ENCODE measurements around the gene LIPH.
"Not testable (repeated sequence)": the region's sequence is repeated elsewhere in the genome, so short reads cannot be mapped to it uniquely, and the experiment has no call there.

Gene LIPH

DNA sequence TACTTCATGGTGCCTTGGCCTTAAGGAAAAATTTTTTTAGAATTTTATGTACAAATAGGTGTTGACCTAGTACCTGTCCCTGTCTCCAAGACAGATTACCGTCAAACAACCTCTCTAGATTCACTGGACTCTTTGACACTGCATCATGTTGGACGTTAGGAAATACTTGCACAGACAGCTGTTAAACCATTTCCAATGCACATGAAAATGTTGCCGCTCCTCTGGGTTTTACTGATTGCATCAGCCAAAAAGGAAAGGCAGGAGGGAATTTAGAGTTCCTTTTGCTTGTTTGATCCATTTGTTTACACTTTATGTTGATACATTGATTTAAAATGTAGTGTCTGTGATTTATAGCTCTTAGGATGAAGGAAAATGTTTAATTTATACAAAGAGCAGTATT lies 68.1 kb downstream of the LIPH start:
- DNase-seq (ENCODE audit: low read depth): no peak
- TF ChIP-seq, protein P1, sequence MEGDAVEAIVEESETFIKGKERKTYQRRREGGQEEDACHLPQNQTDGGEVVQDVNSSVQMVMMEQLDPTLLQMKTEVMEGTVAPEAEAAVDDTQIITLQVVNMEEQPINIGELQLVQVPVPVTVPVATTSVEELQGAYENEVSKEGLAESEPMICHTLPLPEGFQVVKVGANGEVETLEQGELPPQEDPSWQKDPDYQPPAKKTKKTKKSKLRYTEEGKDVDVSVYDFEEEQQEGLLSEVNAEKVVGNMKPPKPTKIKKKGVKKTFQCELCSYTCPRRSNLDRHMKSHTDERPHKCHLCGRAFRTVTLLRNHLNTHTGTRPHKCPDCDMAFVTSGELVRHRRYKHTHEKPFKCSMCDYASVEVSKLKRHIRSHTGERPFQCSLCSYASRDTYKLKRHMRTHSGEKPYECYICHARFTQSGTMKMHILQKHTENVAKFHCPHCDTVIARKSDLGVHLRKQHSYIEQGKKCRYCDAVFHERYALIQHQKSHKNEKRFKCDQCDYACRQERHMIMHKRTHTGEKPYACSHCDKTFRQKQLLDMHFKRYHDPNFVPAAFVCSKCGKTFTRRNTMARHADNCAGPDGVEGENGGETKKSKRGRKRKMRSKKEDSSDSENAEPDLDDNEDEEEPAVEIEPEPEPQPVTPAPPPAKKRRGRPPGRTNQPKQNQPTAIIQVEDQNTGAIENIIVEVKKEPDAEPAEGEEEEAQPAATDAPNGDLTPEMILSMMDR (IDR thresholded peaks at IDR 0.05; ENCODE audit: low read depth, low read length, missing control alignments): no peak
- H3K4me3 ChIP-seq (ENCODE audit: low read depth, low read length): no peak overlapping the region

DNA sequence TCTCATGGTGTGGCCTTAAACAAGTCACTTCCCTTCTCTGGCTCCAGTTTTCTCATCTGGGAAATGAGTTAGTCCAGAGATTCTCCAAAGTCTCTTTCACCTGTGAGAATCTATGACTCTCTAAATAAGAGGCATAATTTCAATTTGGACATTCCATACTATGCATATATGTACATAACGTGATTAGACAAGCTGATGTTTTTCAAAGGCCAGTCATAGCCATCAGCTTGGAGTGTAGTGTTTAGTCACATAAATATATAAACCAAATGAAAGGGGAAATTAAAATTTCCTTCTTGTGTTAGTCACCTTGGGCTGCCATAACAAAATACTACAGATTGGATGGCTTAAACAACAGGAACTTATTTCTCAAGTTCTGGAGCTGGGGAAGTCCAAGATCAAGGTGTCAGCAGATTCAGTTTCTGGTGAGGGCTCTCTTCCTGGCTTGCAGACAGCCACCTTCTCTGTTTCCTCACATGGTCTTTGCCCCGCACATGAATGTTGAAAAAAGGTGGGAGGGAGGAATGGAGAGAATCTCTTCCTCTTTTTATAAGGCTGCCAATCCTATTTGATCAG lies 72.9 kb downstream of the LIPH start:
- TF ChIP-seq, protein P1 (IDR thresholded peaks at IDR 0.05; ENCODE audit: low read depth, low read length, missing control alignments): no peak
- H3K4me3 ChIP-seq (ENCODE audit: low read depth, low read length): no peak overlapping the region
- no peak for DNase-seq (ENCODE audit: low read depth)

DNA sequence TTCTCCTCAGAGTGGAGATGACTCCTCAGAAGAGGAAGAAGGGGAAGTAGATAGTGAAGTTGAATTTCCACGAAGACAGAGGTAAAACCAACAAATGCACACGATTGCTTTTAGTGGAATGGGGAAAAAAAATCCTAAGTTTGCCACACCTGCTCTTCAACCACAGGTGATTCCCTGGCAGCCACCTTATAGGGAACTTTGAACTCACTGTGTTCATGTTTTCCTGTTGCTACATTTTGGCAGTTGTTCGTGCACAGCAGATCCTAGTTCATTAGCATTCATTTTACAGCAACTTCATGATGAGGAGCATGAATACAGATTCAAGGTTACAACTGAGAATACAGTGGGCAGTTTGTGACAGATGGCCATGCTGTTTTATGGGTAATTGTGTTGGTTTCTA lies 75.1 kb downstream of the LIPH start:
- TF ChIP-seq, protein P1 (IDR thresholded peaks at IDR 0.05; ENCODE audit: low read depth, low read length, missing control alignments): no peak
- no peak for DNase-seq (ENCODE audit: low read depth)
- H3K4me3 ChIP-seq (ENCODE audit: low read depth, low read length): no peak overlapping the region

DNA sequence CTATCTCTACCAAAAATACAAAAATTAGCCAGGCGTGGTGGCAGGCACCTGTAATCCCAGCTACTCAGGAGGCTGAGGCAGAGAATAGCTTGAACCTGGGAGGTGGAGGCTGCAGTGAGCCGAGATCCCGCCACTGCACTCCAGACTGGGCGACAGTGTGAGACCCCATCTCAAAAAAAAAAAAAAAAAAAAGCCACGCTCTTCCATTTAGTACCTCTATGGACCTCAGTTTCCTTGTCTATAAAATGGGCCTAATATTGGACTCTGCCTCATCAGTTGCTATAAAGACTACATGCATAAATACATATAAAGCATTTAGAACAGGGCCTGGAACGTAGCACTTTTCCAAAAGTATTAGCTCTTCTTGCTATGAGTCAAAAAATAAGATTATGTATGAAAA lies 77.5 kb downstream of the LIPH start:
- DNase-seq (ENCODE audit: low read depth); H3K4me3 ChIP-seq (ENCODE audit: low read depth, low read length): not testable (repeated sequence)

DNA sequence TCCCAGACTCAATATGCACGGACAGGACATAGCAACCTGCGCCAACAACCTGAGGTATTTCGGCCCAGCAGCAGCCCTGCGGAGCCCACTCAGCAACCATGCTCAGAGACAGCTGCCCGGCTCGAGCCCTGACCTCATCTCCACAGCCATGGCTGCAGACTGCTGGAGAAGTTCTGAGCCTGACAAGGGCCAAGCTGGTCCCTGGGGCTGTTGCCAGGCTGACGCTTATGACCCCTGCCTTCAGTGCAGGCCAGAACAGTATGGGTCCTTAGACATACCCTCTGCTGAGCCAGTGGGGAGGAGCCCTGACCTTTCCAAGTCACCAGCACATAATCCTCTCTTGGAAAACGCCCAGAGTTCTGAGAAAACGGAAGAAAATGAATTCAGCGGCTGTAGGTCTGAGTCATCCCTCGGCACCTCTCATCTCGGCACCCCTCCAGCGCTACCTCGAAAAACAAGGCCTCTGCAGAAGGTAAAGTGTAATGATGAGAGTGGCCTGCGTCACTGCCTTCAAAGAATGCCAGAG lies 79.0 kb downstream of the LIPH start:
- TF ChIP-seq, protein P1 (IDR thresholded peaks at IDR 0.05; ENCODE audit: low read depth, low read length, missing control alignments): no peak
- H3K4me3 ChIP-seq (ENCODE audit: low read depth, low read length): no peak overlapping the region
- no peak for DNase-seq (ENCODE audit: low read depth)

DNA sequence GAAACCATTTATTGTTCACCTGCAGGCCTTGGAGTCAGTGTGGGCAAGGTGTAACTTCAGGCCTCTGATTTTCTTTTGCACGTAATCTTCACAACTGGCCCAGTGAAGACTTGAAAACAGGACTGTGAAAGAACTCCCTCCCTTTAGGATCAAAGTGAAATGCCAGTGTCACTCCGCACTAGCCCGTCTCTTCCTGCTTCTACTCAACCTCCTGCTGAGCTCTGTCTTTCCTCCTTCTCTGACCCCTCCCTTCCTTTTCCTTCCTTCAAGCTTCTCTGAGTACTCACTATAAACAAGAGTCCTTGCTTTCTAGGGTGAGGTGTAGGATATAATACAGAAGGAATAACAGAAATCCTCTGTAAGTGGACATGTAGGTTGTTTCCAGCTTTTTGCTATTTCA lies 82.1 kb downstream of the LIPH start:
- H3K4me3 ChIP-seq (ENCODE audit: low read depth, low read length): no peak overlapping the region
- no peak for DNase-seq (ENCODE audit: low read depth)
- TF ChIP-seq, protein P1 (IDR thresholded peaks at IDR 0.05; ENCODE audit: low read depth, low read length, missing control alignments): no peak

DNA sequence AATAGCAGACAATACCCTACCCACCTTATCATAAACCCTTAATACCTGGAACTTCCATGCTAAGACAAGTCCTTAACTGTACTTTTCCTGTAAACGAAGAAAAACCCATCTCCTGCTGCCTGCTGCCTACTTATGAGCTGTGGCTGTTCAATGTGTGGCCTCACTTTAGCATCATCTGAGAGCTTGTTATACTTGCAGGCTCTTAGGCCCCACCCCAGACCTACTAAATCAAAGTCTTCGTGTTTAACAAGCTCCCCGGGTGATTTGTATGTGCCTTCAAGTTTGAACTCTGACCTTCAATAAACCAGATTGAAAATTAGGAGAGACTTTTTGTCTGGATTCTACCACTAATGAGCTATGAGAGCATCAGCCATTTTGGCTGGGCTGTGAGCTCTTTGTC lies 82.8 kb downstream of the LIPH start:
- H3K4me3 ChIP-seq (ENCODE audit: low read depth, low read length): no peak overlapping the region
- no peak for DNase-seq (ENCODE audit: low read depth)
- TF ChIP-seq, protein P1 (IDR thresholded peaks at IDR 0.05; ENCODE audit: low read depth, low read length, missing control alignments): no peak

DNA sequence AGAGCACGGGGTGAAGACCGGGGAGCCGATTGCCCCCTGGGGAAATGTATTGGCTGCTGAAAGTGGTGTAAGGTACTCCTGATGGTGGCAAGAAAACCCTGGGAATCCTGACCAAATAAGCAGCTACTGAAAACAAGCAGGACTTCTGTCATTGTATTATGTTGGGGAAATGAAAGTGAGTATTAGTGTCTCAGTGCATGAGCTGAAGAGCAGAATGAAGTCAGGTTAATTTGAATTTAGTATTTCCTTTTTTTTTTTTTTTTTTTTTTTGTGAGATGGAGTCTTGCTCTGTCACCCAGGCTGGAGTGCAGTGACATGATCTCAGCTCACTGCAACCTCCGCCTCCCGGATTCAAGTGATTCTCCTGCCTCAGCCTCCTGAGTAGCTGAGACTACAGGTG lies 86.3 kb downstream of the LIPH start:
- DNase-seq (ENCODE audit: low read depth): not testable (repeated sequence)

More for the DNA sequence above, 86.3 kb downstream of the LIPH start:
- H3K4me3 ChIP-seq (ENCODE audit: low read depth, low read length): not testable (repeated sequence)

Measured in GM12864 (cell line).